Thyroid gland (tissue), 4 donors: ENCODE measurements around the gene DLG2. TPM values are rescaled to one million over a fixed set of nuclear protein-coding genes. Genes with fewer than 3 reads are reported as not detected.

Source experiments
- DNase-seq, 2 donors: peaks; one replicate each; pipeline ENCODE4 v3.0.0-alpha.2; 2019
- H3K27ac ChIP-seq, 3 donors: fragments of 200-600 bp; sonication (generic); 1 replicate in 2 of 3; 2 replicates in 1 of 3; pipeline ENCODE4 v1.5.1; 2016 to 2019; ENCODE audit warnings: mild to moderate bottlenecking in 1 of 3, moderate library complexity in 1 of 3
- H3K27me3 ChIP-seq: fragments of 200-600 bp; sonication (generic); one replicate; pipeline ENCODE4 v1.5.1; 2019
- H3K36me3 ChIP-seq, 2 donors: fragments of 200-600 bp; sonication (generic); one replicate each; pipeline ENCODE4 v1.5.1; 2016 to 2019
- H3K4me1 ChIP-seq, 2 donors: fragments of 200-600 bp; sonication (generic); one replicate each; pipeline ENCODE4 v1.5.1; 2017 to 2019
- H3K4me3 ChIP-seq, 3 donors: fragments of 200-600 bp; sonication (generic); replicated peaks in 1 of 3; 1 replicate in 2 of 3; 2 replicates in 1 of 3; pipeline ENCODE4 v1.5.1; 2016; ENCODE audit warnings: mild to moderate bottlenecking in 1 of 3
- H3K9me3 ChIP-seq: fragments of 200-600 bp; sonication (generic); one replicate; pipeline ENCODE4 v1.5.1; 2017
- POLR2A ChIP-seq, 2 donors: fragments of 450-650 bp; IDR thresholded peaks; one replicate each; pipeline ENCODE4 v1.6.1; 2017; ENCODE audit warnings: antibody characterized with exemption in 2 of 2, mild to moderate bottlenecking in 2 of 2, moderate library complexity in 1 of 2
- WGBS, 2 donors: methylation state at CpG; one replicate each; pipeline ENCODE4 v1.1.5; 2017; 5-methylcytosine and 5-hydroxymethylcytosine counted together
- intact Hi-C: fragments of 100-400 bp; cut with DNase I; formaldehyde crosslinking; loops from one replicate; pipeline ENCODE4 v1.15.1; 2023
- total RNA-seq, 4 donors: library from RNA; depleted of rRNA; stranded (reverse); fragments of >200 nt; gene quantifications; one replicate each; pipeline ENCODE4 v1.2.3, GENCODE V29; 2016
- TF ChIP-seq, protein P1 (sequence below), 6 experiments: fragments of 200-600 bp in 3 of 6; fragments of 450-650 bp in 3 of 6; sonication (generic) in 3 of 6; IDR thresholded peaks; one replicate each; pipeline ENCODE4 v1.5.1; 2016 to 2019; ENCODE audit warnings: antibody characterized with exemption in 6 of 6, mild to moderate bottlenecking in 2 of 6, inconsistent platforms in 1 of 6, moderate library complexity in 1 of 6

DLG2 gene
- total RNA-seq, 4 donors from 2014 or later: 29.4 to 79.4 (median 42.4) TPM

DNA sequence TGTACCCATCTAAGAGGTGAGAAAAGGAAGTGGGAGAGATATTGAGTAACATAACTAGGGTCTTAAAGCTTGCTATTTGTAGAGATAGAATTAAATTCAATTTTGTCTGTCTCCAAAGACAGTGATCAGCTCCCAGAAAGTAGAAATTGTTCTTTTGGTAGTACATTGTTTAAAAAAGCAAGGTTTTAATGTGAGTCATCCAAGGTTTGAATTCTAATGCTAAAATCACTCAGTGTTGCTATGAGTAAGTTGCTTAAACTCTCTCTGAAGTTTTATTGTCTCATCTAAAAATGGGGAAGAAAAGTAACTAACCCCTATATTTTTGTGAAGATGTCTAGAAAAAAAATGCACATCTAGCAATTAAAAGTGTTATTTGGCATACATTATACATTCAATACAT is 1336.5 kb downstream of the DLG2 start:
- no peak overlapping the region for H3K4me3 ChIP-seq
- H3K27me3 ChIP-seq: no peaks in the 10 kb centered on the region
- intact Hi-C loops: no loop called here
- H3K36me3 ChIP-seq: no peaks in the 10 kb centered on the region
- no peaks in the 10 kb centered on the region for H3K4me1 ChIP-seq
- no peak for DNase-seq
- H3K9me3 ChIP-seq: no peaks in the 10 kb centered on the region
- no peak for TF ChIP-seq POLR2A (IDR thresholded peaks at IDR 0.05)
- TF ChIP-seq, protein P1, sequence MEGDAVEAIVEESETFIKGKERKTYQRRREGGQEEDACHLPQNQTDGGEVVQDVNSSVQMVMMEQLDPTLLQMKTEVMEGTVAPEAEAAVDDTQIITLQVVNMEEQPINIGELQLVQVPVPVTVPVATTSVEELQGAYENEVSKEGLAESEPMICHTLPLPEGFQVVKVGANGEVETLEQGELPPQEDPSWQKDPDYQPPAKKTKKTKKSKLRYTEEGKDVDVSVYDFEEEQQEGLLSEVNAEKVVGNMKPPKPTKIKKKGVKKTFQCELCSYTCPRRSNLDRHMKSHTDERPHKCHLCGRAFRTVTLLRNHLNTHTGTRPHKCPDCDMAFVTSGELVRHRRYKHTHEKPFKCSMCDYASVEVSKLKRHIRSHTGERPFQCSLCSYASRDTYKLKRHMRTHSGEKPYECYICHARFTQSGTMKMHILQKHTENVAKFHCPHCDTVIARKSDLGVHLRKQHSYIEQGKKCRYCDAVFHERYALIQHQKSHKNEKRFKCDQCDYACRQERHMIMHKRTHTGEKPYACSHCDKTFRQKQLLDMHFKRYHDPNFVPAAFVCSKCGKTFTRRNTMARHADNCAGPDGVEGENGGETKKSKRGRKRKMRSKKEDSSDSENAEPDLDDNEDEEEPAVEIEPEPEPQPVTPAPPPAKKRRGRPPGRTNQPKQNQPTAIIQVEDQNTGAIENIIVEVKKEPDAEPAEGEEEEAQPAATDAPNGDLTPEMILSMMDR (IDR thresholded peaks at IDR 0.05): no peak
- H3K27ac ChIP-seq: no peak overlapping the region

DNA sequence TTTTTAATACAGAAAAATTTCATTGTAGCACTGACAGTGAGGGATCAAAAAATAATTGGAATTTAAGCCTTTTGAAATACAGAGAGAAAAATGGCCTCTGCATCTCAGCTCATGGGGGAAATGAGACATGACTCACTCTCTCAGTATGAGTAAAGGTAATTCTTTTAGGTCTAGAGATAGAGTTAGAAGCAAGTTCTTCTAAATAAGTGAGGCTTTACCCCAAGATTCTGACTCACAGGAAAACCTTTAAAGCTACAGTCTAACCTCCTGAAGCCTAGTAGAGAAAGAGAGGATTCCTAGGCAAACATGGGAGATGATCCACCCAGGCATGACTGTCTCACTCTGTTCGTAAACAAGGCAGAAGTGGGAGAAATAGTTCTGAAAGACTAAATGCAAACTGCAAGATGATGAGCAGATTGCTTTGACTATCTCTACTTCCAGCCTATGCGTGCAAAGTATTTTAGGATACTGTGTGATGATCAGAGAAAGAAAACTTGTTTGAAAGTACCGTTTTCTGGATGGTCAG is 1337.7 kb downstream of the DLG2 start:
- Histone ChIP-seq H3K36me3 (no peaks in the 10 kb centered on the region), H3K27ac (no peak overlapping the region), H3K4me1 (no peaks in the 10 kb centered on the region), H3K9me3 (no peaks in the 10 kb centered on the region), H3K4me3 (no peak overlapping the region), H3K27me3 (no peaks in the 10 kb centered on the region)
- no peak for DNase-seq
- TF ChIP-seq, protein P1 (IDR thresholded peaks at IDR 0.05): no peak
- TF ChIP-seq POLR2A (IDR thresholded peaks at IDR 0.05): no peak
- 88 to 89% methylated on average over 3 of the region's 3 CpGs for WGBS, 2 donors
- intact Hi-C loops: no loop called here

DNA sequence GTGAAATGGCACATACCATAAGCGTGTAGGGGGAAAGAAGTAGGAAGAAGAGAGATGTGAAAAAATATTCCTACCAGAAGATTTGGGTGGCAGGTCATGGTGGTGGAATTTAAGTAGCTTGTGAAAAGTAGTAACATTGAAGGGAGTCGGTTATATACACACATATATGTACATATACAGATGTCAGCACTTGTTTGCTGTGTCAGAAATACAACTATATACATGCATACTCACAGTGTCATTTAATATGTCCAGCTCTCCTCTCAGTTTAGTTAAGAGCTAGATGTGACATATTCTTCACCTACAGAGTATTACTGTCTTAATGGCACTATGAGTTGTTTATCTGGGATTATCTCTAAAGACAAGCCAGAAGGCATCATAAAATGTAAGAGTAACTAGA is 1353.6 kb downstream of the DLG2 start:
- no peak overlapping the region for H3K4me3 ChIP-seq
- H3K27ac ChIP-seq: no peak overlapping the region
- no peak for DNase-seq
- no peaks in the 10 kb centered on the region for H3K27me3 ChIP-seq
- no peaks in the 10 kb centered on the region for H3K36me3 ChIP-seq
- TF ChIP-seq POLR2A (IDR thresholded peaks at IDR 0.05): no peak
- TF ChIP-seq, protein P1 (IDR thresholded peaks at IDR 0.05): no peak
- no peaks in the 10 kb centered on the region for H3K4me1 ChIP-seq
- intact Hi-C loops: no loop called here
- 91 to 94% methylated on average over 2 of the region's 2 CpGs for WGBS, 2 donors
- no peaks in the 10 kb centered on the region for H3K9me3 ChIP-seq

DNA sequence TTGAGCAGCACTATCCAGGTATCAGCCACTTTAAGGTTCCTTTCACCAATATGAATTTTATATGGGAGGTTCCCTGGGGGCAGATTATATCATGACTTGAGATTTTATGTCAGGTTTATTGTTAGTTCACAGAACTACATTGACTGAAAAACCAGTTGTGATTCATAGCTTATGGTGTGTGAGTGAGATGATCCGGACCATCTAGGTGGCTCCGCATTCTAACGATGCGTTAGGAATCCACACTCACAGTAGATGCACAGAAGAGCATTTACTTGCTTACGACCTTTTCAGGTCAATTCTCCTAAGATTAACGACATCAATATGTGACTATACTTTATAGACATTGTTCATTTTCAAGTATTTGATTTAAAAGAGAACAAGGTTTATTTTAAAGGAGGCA is 1356.7 kb downstream of the DLG2 start:
- H3K4me1 ChIP-seq: no peaks in the 10 kb centered on the region
- no peaks in the 10 kb centered on the region for H3K27me3 ChIP-seq
- 93 to 97% methylated on average over 6 of the region's 6 CpGs for WGBS, 2 donors
- no peak overlapping the region for H3K27ac ChIP-seq
- no peak for DNase-seq
- H3K9me3 ChIP-seq: no peaks in the 10 kb centered on the region
- H3K36me3 ChIP-seq: no peaks in the 10 kb centered on the region
- intact Hi-C loops: no loop called here
- no peak for TF ChIP-seq POLR2A (IDR thresholded peaks at IDR 0.05)
- TF ChIP-seq, protein P1 (IDR thresholded peaks at IDR 0.05): no peak
- H3K4me3 ChIP-seq: no peak overlapping the region

DNA sequence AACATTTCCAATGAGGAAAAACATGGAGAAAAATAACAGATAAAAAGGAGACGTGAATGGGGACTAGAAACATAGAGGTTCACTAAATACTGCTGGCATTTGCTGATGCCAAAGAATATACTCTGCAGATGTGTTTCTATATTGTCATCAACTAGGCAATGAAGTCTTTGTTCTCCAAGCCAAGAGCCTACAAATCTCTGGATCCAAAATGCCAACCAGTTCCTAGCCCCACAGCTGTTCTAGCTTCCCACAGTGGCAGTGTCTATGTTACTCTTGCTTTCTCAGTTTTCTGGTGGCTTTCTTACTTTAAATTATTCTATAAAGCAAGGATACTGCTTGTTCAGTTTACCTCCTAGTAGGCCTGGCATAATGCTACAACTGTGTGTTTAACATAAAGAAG is 1363.1 kb downstream of the DLG2 start:
- no peak overlapping the region for H3K27ac ChIP-seq
- no peaks in the 10 kb centered on the region for H3K36me3 ChIP-seq
- no peaks in the 10 kb centered on the region for H3K4me1 ChIP-seq
- intact Hi-C loops: no loop called here
- TF ChIP-seq POLR2A (IDR thresholded peaks at IDR 0.05): no peak
- TF ChIP-seq, protein P1 (IDR thresholded peaks at IDR 0.05): no peak
- no peaks in the 10 kb centered on the region for H3K9me3 ChIP-seq
- 91% methylated on average over 1 of the region's 1 CpG for WGBS, 2 donors
- no peak for DNase-seq
- no peaks in the 10 kb centered on the region for H3K27me3 ChIP-seq
- no peak overlapping the region for H3K4me3 ChIP-seq
